IMR-90 (cell line): Measurements from ENCODE around the gene FAM124A. TPM values are rescaled to one million over a fixed set of nuclear protein-coding genes. Genes with fewer than 3 reads are reported as not detected.

ENCODE experiments used
- ATAC-seq: fragments of 200-7000 bp; cut with Tn5 transposase; 2 replicates; pipeline ENCODE4 v1.9.1; 2020; ENCODE audit warnings: low read depth, mild to moderate bottlenecking, moderate library complexity
- BruUV-seq: library from RNA; stranded (reverse); fragments of 400-500 nt; replicated peaks from 2 replicates; lab custom pipeline; 2021; lab: Mats Ljungman, UMichigan
- CTCF ChIA-PET: fragments of 300-600 bp; formaldehyde crosslinking; extraction: SDS; loops from one replicate; lab custom pipeline; 2021; ENCODE audit warnings: antibody characterized with exemption; lab: Yijun Ruan, JAX
- POLR2A ChIA-PET: fragments of 300-600 bp; sonication (Branson Sonifier 250); formaldehyde crosslinking; loops from one replicate; lab custom pipeline; 2022; ENCODE audit warnings: antibody characterized with exemption; ENCODE audit not compliant: unreplicated experiment; lab: Charles Lee
- DNase-seq: peaks from one replicate; pipeline ENCODE4 v3.0.0; 2013
- H2AFZ ChIP-seq: replicated peaks from 2 replicates; pipeline ENCODE3; 2013; ENCODE audit warnings: low read length, mild to moderate bottlenecking; ENCODE audit not compliant: poor library complexity
- H2AK5ac ChIP-seq: 2 replicates; pipeline ENCODE4 v1.6.1; 2013; ENCODE audit warnings: low read depth, low read length, inconsistent platforms
- H2AK9ac ChIP-seq: replicated peaks from 2 replicates; pipeline ENCODE3; 2013; ENCODE audit warnings: mild to moderate bottlenecking, low read depth, low read length, moderate library complexity; ENCODE audit not compliant: poor library complexity
- H2BK120ac ChIP-seq: 2 replicates; pipeline ENCODE4 v1.6.1; 2013; ENCODE audit warnings: low read depth, low read length, inconsistent platforms
- H2BK15ac ChIP-seq: 3 replicates; pipeline ENCODE4 v1.6.1; 2013; ENCODE audit warnings: low read depth, low read length, inconsistent platforms
- H2BK20ac ChIP-seq: 2 replicates; pipeline ENCODE4 v1.6.1; 2013; ENCODE audit warnings: low read depth, mild to moderate bottlenecking, inconsistent platforms, low read length, moderate library complexity
- H2BK5ac ChIP-seq: 2 replicates; pipeline ENCODE4 v1.6.1; 2013; ENCODE audit warnings: mild to moderate bottlenecking, low read depth, low read length, inconsistent platforms; ENCODE audit not compliant: poor library complexity, severe bottlenecking
- H3K14ac ChIP-seq: replicated peaks from 2 replicates; pipeline ENCODE4 v1.6.1; 2013; ENCODE audit warnings: low read depth, low read length, inconsistent platforms
- H3K18ac ChIP-seq: 2 replicates; pipeline ENCODE4 v1.6.1; 2013; ENCODE audit warnings: low read depth, low read length, control low read depth
- H3K23ac ChIP-seq: 2 replicates; pipeline ENCODE4 v1.6.1; 2013; ENCODE audit warnings: low read depth, low read length, inconsistent platforms
- H3K27ac ChIP-seq: 2 replicates; pipeline ENCODE4 v1.5.1; 2013; ENCODE audit warnings: mild to moderate bottlenecking, control low read depth, low read length; ENCODE audit not compliant: insufficient read depth
- H3K27me3 ChIP-seq: 2 replicates; pipeline ENCODE4 v1.6.1; 2013; ENCODE audit warnings: low read length; ENCODE audit not compliant: control insufficient read depth, insufficient read depth
- H3K36me3 ChIP-seq: 2 replicates; pipeline ENCODE4 v1.6.1; 2013; ENCODE audit warnings: low read length, mixed read lengths; ENCODE audit not compliant: control insufficient read depth, insufficient read depth
- H3K4ac ChIP-seq: 2 replicates; pipeline ENCODE4 v1.6.1; 2013; ENCODE audit warnings: low read depth, low read length, inconsistent platforms
- H3K4me1 ChIP-seq: 2 replicates; pipeline ENCODE4 v1.6.1; 2013; ENCODE audit warnings: low read length, mixed read lengths; ENCODE audit not compliant: control insufficient read depth, insufficient read depth
- H3K4me2 ChIP-seq: 2 replicates; pipeline ENCODE4 v1.6.1; 2013; ENCODE audit warnings: low read depth, mild to moderate bottlenecking, control low read depth, low read length, moderate library complexity
- H3K4me3 ChIP-seq: 2 replicates; pipeline ENCODE4 v1.5.1; 2013; ENCODE audit warnings: low read depth, mild to moderate bottlenecking, control low read depth, low read length, moderate library complexity; ENCODE audit not compliant: insufficient read depth
- H3K56ac ChIP-seq: 2 replicates; pipeline ENCODE4 v1.6.1; 2013; ENCODE audit warnings: low read length, inconsistent platforms; ENCODE audit not compliant: insufficient read depth; ENCODE audit errors: extremely low read depth
- H3K79me1 ChIP-seq, 2 experiments: 2 replicates each; pipeline ENCODE4 v1.6.1; 2013; ENCODE audit warnings: low read length in 2 of 2, inconsistent platforms in 1 of 2, low read depth in 1 of 2
- H3K9ac ChIP-seq: 2 replicates; pipeline ENCODE4 v1.6.1; 2013; ENCODE audit warnings: low read depth, low read length, control low read depth
- H3K9me1 ChIP-seq: 2 replicates; pipeline ENCODE4 v1.6.1; 2013; ENCODE audit warnings: low read length, inconsistent platforms; ENCODE audit not compliant: insufficient read depth
- H3K9me3 ChIP-seq: 2 replicates; pipeline ENCODE4 v1.6.1; 2013; ENCODE audit warnings: low read length; ENCODE audit not compliant: control insufficient read depth, insufficient read depth
- H4K20me1 ChIP-seq: 2 replicates; pipeline ENCODE4 v1.6.1; 2013; ENCODE audit warnings: low read length, inconsistent platforms; ENCODE audit not compliant: insufficient read depth
- H4K5ac ChIP-seq: 2 replicates; pipeline ENCODE4 v1.6.1; 2013; ENCODE audit warnings: mild to moderate bottlenecking, low read depth, low read length, control low read depth
- H4K8ac ChIP-seq, 2 experiments: 2 replicates each; pipeline ENCODE4 v1.6.1; 2013; ENCODE audit warnings: low read depth in 2 of 2, low read length in 2 of 2, control low read depth in 1 of 2, inconsistent platforms in 1 of 2
- H4K91ac ChIP-seq: 2 replicates; pipeline ENCODE4 v1.6.1; 2013; ENCODE audit warnings: low read depth, low read length, inconsistent platforms; ENCODE audit not compliant: insufficient read depth
- BHLHE40 ChIP-seq: fragments of 150-350 bp; IDR thresholded peaks from 2 replicates; pipeline ENCODE4 v1.6.1; 2016; ENCODE audit warnings: mild to moderate bottlenecking, low read depth, low read length
- CEBPB ChIP-seq: IDR thresholded peaks from 2 replicates; pipeline ENCODE4 v1.6.1; 2012; ENCODE audit warnings: low read depth, low read length, improper control_type of control experiment
- CHD1 ChIP-seq: IDR thresholded peaks from 2 replicates; pipeline ENCODE4 v1.6.1; 2012; ENCODE audit warnings: low read depth, low read length, improper control_type of control experiment
- ELK1 ChIP-seq: fragments of 150-350 bp; IDR thresholded peaks from 2 replicates; pipeline ENCODE4 v1.6.1; 2016; ENCODE audit warnings: low read depth, mild to moderate bottlenecking, low read length, moderate library complexity, borderline replicate concordance
- FOS ChIP-seq: fragments of 150-350 bp; IDR thresholded peaks from 2 replicates; pipeline ENCODE4 v1.6.1; 2016; ENCODE audit warnings: low read depth, low read length
- MAFK ChIP-seq: IDR thresholded peaks from 2 replicates; pipeline ENCODE4 v1.6.1; 2012; ENCODE audit warnings: low read depth, low read length, improper control_type of control experiment
- MAZ ChIP-seq: IDR thresholded peaks from 2 replicates; pipeline ENCODE4 v1.6.1; 2012; ENCODE audit warnings: low read depth, mild to moderate bottlenecking, low read length, improper control_type of control experiment, moderate library complexity, borderline replicate concordance
- MXI1 ChIP-seq: IDR thresholded peaks from 2 replicates; pipeline ENCODE4 v1.6.1; 2012; ENCODE audit warnings: low read depth, mild to moderate bottlenecking, low read length, moderate library complexity, borderline replicate concordance
- NFE2L2 ChIP-seq: fragments of 150-350 bp; IDR thresholded peaks from 2 replicates; pipeline ENCODE4 v1.6.1; 2016; ENCODE audit warnings: low read depth, mild to moderate bottlenecking, low read length
- POLR2A ChIP-seq: IDR thresholded peaks from 2 replicates; pipeline ENCODE4 v1.6.1; 2012; ENCODE audit warnings: mild to moderate bottlenecking, low read depth, low read length
- RAD21 ChIP-seq: IDR thresholded peaks from 2 replicates; pipeline ENCODE4 v1.6.1; 2012; ENCODE audit warnings: low read length, improper control_type of control experiment
- RCOR1 ChIP-seq: IDR thresholded peaks from 2 replicates; pipeline ENCODE4 v1.6.1; 2012; ENCODE audit warnings: mild to moderate bottlenecking, low read length, improper control_type of control experiment; ENCODE audit not compliant: insufficient replicate concordance
- RFX5 ChIP-seq: IDR thresholded peaks from 2 replicates; pipeline ENCODE4 v1.8.0; 2012; ENCODE audit warnings: low read depth, mild to moderate bottlenecking, low read length, moderate library complexity
- SMC3 ChIP-seq: fragments of 150-350 bp; IDR thresholded peaks from 2 replicates; pipeline ENCODE4 v1.6.1; 2016; ENCODE audit warnings: low read depth, mild to moderate bottlenecking, antibody characterized with exemption, low read length, moderate library complexity
- USF2 ChIP-seq: fragments of 150-350 bp; IDR thresholded peaks from 2 replicates; pipeline ENCODE4 v1.6.1; 2017; ENCODE audit warnings: mild to moderate bottlenecking, antibody characterized with exemption, low read length, low read depth
- WGBS, 2 experiments: methylation state at CpG; one replicate each; pipeline versions ENCODE4 v1.1.5 to v1.1.7; 2013; ENCODE audit warnings: missing lambda C conversion rate in 2 of 2; ENCODE audit not compliant: insufficient read length in 1 of 2; ENCODE audit errors: extremely low coverage in 2 of 2; 5-methylcytosine and 5-hydroxymethylcytosine counted together
- dilution Hi-C: fragments of 300-500 bp; cut with HindIII; formaldehyde crosslinking; loops from one replicate; pipeline ENCODE4 v1.14.3; 2018; ENCODE audit warnings: low sequenced_read_pairs; ENCODE audit not compliant: unreplicated experiment
- in situ Hi-C: fragments of 300-500 bp; cut with MboI; formaldehyde crosslinking; loops from 3 replicates; pipeline ENCODE4 v1.14.3; 2019; ENCODE audit warnings: low sequenced_read_pairs, inconsistent platforms, mixed read lengths
- intact Hi-C: fragments of 100-400 bp; cut with micrococcal nuclease; formaldehyde crosslinking; loops from 2 replicates; pipeline ENCODE4 v1.10.0; 2022
- polyA plus RNA-seq, 3 experiments: library from polyadenylated mRNA; depleted of rRNA; stranded (reverse); fragments of >200 nt; gene quantifications; 2 replicates each; pipeline ENCODE4 v1.2.3, GENCODE V29; 2012; ENCODE audit warnings: low replicate concordance in 1 of 3
- total RNA-seq: library from RNA; depleted of rRNA; stranded (reverse); fragments of >200 nt; gene quantifications from 2 replicates; pipeline ENCODE4 v1.2.3, GENCODE V29; 2012
- TF ChIP-seq, protein P1 (sequence below): conservative IDR thresholded peaks from 2 replicates; pipeline ENCODE4 v1.5.1; 2012; ENCODE audit warnings: mild to moderate bottlenecking, low read depth, low read length, improper control_type of control experiment

FAM124A gene
- total and polyA plus RNA-seq, 2 of the 4 experiments (the other 2 are of a cell fraction), result 0.03 TPM; not detected in 1

- no peaks in the 10 kb centered on the region for H3K36me3 ChIP-seq
- no peak overlapping the region for H3K4me3 ChIP-seq
- BruUV-seq, result no TSS peak
- no peak overlapping the region for H3K4ac ChIP-seq
- no peak overlapping the region for H3K14ac ChIP-seq
- H3K27me3 ChIP-seq, result peaks cover 14% of the 10 kb centered on the region
- intact Hi-C loops (no loop called here), dilution Hi-C loops (no loop called here), in situ Hi-C loops (no loop called here)
- H2BK15ac ChIP-seq, result no peak overlapping the region
- no peaks in the 10 kb centered on the region for H3K9me3 ChIP-seq
- H3K4me2 ChIP-seq, result no peak overlapping the region
- no peaks in the 10 kb centered on the region for H3K9me1 ChIP-seq
- no peak overlapping the region for H2AK9ac ChIP-seq
- no peaks in the 10 kb centered on the region; the same call in 1 of the 2 replicates for H3K4me1 ChIP-seq
- H2AK5ac ChIP-seq, result no peak overlapping the region
- CTCF ChIA-PET, result interaction anchor here (0.6 kb wide), 1 partner anchor 593 kb away, joined by 6 read pairs; no protein-coding TSS in a partner anchor
- no CpG with 5 or more reads among the region's 2 CpGs for WGBS, 2 experiments
- no peak overlapping the region for H3K18ac ChIP-seq
- no peak overlapping the region for H2BK5ac ChIP-seq
- H2AFZ ChIP-seq, result no peak overlapping the region
- no peak overlapping the region for H3K9ac ChIP-seq
- H4K5ac ChIP-seq, result no peak overlapping the region
- H3K23ac ChIP-seq, result no peak overlapping the region
- TF ChIP-seq MXI1, result no peak
- no peak for TF ChIP-seq POLR2A
- no peak for TF ChIP-seq MAZ
- TF ChIP-seq FOS, result no peak
- TF ChIP-seq MAFK, result no peak
- TF ChIP-seq, protein P1, sequence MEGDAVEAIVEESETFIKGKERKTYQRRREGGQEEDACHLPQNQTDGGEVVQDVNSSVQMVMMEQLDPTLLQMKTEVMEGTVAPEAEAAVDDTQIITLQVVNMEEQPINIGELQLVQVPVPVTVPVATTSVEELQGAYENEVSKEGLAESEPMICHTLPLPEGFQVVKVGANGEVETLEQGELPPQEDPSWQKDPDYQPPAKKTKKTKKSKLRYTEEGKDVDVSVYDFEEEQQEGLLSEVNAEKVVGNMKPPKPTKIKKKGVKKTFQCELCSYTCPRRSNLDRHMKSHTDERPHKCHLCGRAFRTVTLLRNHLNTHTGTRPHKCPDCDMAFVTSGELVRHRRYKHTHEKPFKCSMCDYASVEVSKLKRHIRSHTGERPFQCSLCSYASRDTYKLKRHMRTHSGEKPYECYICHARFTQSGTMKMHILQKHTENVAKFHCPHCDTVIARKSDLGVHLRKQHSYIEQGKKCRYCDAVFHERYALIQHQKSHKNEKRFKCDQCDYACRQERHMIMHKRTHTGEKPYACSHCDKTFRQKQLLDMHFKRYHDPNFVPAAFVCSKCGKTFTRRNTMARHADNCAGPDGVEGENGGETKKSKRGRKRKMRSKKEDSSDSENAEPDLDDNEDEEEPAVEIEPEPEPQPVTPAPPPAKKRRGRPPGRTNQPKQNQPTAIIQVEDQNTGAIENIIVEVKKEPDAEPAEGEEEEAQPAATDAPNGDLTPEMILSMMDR, result no peak
- TF ChIP-seq ELK1, result no peak
- TF ChIP-seq RCOR1, result no peak
- no peak for TF ChIP-seq CEBPB
- TF ChIP-seq RAD21, result no peak
- TF ChIP-seq NFE2L2, result no peak
- no peak for TF ChIP-seq CHD1
- TF ChIP-seq RFX5, result no peak
- no peak for TF ChIP-seq SMC3
- TF ChIP-seq BHLHE40, result no peak
- no peak for TF ChIP-seq USF2
- H4K91ac ChIP-seq, result no peak overlapping the region
- H3K79me1 ChIP-seq, result no peaks in the 10 kb centered on the region
- no peak overlapping the region for H2BK120ac ChIP-seq
- no peak overlapping the region for H2BK20ac ChIP-seq
- H4K8ac ChIP-seq, result no peak overlapping the region
- H3K56ac ChIP-seq, result no peak overlapping the region
- no peak for ATAC-seq
- H4K20me1 ChIP-seq, result no peaks in the 10 kb centered on the region
- DNase-seq, result no peak
- H3K27ac ChIP-seq, result no peak overlapping the region
- POLR2A ChIA-PET, result no interaction called here
These were observed 52.9 kb downstream of the FAM124A start for GRCh38 chr13:51275101-51275500.
